HG02571 (cell line): ENCODE data around the gene METTL1.

Source experiments
- ATAC-seq: cut with Tn5 transposase; IDR thresholded peaks from one replicate; pipeline ENCODE4 v1.9.1; 2021; ENCODE audit warnings: mild to moderate bottlenecking, moderate library complexity; ENCODE audit not compliant: unreplicated experiment

Gene METTL1

DNA sequence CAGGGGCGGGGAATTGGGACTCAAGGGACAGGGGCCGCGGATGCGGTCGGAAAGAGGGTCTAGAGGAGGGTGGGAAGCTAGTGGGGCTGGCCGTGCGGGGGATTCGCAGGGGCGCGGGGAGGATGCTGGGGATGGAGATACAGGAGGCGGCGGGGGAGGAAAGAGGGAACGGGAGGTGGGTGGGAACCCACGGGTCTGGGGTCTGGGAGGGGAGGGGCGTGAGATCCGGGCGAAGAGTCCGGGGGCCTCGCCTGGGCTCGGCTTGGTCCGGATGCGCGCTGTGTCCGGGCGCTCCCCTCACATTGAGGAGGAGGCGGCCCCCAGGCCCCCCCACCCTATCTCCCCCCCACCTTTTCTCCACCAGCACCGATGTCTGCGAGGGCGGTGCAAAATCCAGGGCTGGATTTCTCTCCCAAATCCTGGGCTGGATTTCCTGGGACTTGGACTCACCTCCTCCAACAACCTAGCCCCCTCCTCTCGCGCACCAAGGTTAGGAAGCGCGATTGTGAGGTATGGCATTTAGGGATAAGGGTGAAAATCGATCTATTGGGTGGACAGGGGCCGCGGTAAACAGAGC is 33.2 kb downstream of the METTL1 start, which contains the start of gene AGAP2:
AGAP2 (minus strand) TSS at position 82 of the 577 bp plus-strand sequence. CDS start 496 bp downstream, outside the sequence.
- ATAC-seq = no peak

DNA sequence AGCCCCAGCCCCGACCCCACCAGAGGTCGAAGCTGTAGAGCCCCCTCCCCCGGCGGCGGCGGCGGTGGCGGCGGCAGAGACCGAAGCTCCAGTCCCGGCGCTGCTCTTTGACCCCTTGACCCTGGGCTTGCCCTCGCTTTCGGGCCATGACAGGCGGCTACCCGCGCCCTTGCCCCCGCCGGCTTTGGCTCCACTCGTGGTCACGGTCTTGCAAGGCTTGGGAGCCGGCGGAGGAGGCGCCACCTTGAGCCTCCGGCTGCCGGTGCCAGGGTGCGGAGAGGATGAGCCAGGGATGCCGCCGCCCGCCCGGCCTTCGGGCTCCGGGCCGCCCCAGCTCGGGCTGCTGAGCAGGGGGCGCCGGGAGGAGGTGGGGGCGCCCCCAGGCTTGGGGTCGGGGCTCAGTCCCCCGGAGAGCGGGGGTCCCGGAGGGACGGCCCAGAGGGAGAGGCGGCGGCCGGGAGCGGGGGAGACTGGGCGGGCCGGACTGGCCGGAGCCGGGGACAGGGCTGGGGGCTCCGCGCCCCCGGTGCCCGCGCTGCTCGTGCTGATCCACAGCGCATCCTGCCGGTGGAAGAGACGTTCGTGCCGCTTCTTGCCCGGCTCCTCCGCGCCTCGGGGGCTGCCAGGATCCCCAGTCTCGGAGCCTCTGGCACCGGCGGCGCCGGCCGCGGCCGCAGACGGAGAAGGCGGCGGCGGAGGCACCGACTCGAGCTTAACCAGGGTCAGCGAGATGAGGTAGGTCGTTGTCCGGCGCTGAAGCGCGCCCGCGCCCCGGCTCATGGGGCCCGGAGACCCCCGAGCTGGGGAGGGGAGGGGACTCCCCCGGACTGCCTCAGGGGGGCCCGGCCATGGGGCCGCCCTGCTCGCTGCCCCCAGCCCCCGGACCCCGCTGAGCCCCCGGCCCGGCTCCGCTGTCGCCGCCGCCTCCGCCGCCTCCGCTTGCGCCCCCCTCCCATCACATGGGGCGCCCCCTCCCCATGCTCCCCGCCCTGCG is 34.1 kb downstream of the METTL1 start:
- ATAC-seq = no peak

DNA sequence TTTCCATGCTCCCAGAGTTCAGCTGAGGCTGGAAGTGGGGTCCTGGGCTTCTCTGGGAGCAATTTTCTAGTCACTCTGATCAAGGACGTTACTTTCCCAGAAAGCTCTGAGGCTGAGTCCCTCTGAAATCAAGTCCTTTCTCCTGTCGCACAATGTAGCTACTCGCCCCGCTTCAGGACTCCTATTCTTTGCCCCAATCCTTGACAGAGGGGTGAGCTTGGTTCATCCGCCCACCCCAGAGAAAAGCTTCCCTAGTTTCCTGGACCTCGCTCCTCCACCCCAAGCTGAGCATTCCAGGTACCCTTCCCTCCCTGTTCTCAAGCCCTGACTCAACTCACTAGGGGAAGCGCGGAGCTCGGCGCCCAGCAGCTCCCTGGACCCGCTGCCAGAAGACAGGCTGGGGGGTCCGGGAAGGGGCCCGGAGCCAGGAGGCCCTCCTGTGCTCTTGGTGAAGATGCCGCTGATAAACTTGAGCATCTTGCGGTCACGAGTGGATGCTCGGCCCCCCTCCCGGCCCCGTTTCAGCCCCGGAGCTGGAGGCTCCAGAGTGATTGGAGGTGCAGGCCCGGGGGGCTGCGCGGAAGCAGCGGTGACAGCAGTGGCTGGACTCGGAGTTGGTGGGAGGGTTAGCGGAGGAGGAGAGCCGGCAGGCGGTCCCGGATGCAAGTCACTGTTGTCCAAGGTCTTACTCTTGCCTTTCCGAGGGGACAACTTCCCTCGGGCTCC is 35.0 kb downstream of the METTL1 start:
- ATAC-seq = no peak

DNA sequence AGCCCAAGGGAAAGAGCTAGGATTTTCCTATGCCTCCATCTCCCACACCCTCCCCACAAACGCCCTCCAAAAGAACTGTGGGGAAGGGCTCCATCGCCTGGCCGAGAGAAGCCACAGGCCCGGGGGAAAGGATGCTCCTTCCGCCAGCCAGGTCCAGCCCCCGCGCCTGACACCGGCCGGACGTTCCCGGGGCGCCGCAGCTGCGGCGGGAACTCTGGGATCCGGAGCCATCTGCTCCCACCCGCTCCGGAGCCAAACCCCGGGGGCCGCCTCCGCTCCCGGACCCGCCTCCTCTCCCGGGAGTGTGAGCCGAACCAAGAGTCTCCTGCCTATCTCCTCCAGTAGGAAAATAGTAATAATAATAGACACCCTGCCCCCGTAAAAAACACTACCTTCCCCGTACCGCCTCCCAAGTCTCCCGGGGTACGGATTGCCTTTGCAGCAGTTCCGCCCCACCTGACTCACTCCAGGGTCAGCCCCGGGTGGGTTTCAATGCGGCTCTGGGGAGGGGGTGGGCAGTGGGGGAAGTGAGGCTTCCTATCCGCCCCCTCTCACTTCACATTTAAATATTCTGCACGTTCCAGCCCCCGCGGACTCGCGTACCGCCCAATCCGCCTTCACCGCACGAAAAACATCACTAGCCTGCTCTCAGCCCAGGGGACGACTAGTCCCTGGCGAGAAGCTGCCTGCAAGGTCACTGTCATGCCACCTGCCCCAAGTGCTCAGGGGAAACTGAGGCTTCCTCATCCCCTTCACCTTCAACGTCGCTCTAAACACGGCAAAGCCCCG is 35.8 kb downstream of the METTL1 start:
- no peak for ATAC-seq

DNA sequence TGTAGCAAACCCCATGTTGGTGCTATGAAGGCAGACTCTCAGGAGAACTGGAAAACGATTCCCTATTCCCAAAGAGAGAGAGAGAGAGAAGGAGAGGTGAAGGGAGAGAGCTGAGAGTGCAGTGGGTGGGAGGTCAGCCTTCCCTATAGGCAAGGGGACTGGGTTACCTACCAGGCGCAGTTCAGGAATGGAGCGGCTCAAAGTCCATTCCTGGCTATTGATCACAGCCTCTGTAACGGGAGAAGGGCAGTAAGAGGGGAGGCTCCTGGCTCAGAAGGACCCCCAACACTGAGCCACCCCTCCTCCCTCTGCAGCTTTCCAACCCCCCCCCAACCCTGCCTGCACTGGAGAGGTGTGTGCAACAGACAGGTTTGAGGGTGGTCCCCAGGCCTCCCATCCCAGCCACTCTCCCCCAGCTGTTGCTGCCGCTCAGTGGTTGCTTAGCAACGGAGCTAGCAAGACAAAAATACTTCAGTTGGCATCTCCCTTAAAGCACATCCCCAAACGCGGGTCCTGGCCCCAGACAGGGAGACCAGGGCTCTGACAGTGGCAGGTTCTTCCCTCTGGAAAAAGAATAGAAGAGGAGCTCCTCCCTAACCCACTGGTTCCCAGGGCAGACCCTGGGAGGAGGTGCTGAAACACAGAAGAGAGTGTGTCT is 36.6 kb downstream of the METTL1 start:
- ATAC-seq = no peak

DNA sequence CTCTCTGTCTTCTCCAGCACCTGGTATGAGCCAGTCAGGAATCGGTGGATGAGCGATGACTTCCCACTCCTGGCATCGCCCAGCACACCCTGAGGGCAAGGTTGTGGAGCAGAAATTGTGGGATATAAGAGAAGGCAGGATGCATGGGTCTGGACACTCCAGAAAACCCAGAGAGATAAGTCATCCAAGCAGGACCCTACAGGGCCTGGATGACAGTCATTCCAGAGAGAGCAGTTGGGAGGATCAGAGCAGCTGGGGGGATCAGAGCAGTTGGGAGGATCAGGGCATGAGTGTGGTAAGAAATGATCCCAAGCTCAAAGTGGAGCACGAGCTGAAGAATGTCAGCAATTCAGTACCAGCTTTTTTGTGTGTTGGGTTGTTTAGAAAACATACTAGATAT is 37.3 kb downstream of the METTL1 start:
- no peak for ATAC-seq

DNA sequence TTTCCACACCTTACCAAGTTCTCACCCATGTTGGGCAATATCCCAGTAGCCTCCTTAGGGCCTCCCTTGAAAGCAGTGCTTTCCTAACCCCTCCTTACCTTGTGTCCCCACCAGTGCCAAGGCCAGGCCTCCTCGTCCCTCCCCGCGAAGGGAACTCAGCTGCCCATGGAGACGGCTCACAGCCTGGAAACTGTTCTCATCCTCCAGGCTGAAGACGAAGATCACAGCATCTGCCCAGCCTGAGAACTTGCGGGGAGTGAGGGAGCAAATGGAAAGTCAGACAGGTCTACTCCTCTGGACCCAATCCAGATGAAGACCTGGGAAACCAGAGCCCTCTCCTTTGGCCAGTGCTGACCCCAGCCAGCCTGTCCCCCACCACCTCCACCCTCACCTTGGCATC is 38.0 kb downstream of the METTL1 start:
- ATAC-seq = no peak

DNA sequence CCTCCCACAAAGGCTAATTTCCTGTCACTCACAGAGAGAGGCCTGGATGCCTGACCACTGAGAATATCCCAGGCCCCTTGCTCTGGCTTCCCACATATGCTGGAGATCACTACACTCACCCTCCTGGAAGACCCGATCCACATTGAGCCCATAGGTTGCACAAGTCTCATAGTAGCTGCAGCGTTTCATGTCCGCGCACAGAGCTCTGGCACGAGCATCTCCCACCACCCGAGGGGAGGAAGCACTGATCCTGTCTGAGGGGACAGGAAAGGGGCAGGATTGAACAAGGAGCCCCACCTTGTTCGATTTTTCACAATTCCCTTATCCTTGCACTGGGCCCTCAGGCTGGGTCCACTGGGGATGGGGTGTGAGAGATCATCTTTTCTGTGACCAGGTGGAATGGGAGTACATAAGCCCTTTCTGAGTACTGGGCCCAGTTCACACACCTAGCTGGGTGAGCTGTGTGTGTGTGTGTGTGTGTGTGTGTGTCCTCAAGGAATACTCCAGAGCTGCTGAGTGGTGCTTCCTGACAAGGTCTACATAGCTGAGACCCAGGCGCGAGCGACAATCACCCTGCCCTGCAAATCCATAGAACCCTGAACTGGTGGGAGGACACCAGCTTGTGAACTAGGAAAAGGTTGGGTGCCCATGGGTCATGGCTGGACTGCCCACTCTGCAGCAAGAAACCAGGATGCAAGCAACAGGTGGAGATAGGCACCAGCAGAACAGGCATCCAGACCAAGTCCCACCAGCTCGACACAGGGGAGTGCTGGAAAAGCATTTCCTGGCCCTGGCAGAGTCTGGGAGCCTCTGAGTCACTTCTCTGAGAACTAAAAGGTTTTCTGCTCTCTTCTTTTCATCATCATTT is 38.9 kb downstream of the METTL1 start:
- ATAC-seq = no peak

DNA sequence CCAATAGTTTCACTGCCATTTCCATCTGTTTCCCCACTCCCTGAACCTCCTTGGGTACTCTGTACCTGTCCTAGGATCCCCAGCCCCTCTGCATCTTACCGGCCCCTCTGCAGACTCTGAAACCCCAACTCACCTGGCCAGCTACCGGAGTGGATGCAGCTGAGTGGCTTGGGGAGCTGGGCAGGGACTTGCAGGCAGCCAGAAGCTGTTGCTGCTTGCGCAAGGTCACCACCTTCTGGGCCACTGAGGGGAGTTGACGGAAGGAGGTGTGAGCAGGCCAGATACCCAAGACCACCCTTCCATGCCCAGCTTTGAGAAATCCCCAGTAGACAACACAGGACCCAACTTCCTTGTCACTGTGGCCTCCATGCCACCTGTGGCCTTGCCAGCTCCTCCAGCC is 39.6 kb downstream of the METTL1 start:
- ATAC-seq = no peak

DNA sequence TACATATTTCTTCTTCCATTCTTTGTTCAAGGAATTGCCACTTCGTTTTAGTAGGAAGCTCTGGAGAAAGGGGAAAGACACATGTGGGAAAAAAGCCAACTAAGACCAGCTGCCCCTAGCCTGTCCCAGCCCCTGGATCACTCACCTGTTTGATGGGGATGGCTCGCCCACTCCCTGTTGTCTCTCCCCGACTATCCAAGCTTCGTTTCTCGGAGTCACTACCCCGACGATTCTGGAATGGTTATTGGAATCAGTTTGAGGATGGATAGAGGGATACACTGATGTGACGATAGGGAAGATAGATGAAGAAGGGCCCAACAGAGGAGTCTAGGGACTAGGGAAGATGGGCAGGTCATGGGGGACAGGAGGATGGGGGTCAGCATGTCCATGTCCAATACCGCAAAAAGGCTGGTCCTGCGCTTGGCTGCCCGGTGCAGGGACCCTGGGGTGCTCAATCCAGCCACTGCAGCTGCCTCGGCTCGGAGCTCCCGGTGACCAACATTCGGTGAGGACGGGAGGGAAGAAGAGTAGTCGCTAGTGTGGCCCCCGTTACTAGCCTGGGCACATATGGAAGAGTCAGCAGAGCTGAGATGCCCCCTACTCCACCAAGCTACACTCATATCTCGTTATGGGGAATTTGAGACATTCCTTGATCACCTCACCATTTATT is 40.4 kb downstream of the METTL1 start:
- no peak for ATAC-seq

DNA sequence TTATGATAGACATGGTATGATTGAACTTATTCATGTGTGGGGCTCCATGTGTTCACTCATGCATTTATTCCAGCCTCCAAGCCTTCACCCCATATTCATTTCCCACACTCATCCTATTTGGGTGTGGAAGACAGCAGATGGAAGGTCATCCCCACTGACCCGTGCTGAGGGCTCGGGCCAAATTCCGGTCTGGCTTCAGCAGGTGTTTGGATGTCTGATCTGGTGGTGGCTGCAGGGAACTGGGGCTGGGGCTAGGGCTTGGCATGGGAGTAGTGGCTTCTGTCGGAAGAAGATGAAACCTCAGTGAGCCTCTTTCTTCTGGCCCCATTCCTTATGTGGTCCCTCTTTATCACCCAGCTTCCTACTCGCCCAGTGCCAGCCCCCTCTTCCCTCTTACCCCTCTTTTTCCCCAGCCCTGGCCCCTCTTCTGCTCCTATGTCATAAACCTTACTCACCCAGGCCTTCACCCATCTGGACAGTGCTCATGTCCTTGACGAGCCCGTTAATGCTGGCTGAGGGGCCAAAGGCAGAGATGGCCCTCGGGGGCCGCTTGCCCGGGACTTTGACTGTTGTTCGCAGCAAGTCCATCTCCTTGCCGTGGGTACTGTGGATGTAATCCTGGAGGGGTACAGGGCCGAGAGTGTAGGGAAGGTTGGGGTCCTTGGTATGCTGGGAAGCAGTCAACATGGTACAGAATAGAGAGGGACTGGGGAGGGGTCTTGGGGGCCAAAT is 41.4 kb downstream of the METTL1 start:
- no peak for ATAC-seq

DNA sequence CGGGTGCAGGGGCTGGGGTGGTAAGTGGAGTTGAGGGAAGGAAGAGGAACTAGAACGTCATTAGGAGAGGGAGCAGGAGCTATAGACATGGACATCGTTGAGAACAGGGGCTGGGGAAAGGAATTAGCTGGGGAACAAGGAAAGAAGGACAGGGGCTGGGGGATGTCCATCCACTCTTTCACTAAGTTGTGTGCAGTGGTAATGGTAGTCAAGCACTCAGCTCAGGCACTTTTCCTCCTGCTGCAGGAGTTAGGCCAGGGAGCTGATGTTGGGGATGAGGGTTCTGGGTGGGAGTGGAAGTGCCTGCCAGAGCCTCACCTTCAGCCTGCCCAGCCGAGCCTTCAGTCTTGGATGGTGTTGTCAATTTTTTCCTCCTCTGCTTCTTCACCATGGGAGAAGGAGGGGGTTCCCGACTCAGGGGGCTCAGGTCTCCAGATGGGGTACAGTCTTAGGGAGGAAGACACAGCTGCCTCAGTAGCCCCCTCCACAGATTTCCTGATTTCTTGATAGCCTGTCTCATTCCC is 42.5 kb downstream of the METTL1 start:
- no peak for ATAC-seq

DNA sequence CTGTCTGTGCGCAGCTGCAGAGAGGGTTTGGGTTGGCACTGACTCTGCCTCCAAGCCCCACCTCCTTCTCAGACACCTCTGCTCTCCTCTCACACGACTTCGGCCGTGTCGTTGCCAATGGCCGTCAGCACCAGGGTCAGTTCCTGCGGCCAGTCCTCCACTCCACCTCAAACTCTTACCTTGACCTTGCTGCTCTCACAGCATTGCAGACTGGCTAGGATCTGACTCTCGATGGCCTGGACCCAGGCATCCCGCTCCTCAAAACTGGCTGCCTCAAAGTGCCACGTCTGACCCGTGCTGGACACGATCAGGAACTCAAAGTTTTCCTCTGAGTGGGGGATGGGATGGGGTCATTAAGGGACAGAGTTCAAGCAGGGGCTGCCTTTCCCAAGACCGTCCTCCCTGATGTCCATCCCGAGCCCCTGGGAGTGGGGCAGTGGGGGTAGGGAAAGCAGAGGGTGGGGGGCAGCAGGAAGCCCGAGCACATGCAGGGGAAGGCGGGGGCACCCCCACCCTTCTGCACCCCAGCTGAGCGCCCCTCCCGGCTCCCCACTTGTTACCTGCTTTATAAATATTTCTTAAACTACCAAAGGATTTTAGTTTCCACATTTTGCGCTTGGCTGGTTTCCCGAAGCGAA is 44.0 kb downstream of the METTL1 start:
- ATAC-seq = no peak

DNA sequence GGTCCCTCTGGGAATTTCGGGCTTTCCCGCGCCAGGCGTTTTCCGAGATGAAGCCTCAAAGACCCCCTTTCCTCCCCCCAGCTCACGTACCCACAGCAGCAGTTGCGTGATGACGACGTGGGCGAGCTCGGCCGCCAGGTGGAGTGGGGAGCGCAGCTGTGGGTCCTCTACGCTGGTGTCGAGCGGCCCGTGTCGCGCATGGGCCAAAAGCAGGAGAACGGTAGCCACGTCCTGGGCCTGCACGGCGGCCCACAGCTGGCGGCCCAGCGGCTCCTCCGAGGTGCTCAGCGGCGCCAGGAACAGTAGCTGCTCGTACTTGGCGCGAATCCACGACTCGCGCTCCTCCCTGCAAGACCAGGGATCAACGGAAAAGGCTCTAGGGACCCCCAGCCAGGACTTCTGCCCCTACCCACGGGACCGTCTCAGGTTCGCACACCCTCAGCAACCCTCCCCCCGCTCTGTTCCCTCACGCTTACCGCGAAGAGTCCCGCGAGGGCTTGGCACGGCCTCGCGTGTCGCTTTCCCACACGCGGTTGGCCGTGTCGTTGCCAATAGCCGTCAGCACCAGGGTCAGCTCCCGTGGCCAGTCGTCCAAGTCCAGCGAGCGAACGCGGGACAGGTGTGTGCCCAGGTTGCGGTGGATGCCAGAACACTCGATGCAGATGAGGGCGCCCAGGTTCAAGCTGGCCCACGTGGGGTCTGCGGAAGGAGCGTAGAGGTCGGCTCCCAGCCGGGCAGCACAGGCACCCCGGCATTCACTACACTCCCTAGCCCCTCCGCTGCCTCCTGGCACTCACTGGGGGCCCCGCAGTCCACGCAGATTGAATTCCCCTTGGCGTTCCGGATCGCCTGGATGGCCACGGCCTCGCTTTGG is 44.8 kb downstream of the METTL1 start:
- no peak for ATAC-seq

DNA sequence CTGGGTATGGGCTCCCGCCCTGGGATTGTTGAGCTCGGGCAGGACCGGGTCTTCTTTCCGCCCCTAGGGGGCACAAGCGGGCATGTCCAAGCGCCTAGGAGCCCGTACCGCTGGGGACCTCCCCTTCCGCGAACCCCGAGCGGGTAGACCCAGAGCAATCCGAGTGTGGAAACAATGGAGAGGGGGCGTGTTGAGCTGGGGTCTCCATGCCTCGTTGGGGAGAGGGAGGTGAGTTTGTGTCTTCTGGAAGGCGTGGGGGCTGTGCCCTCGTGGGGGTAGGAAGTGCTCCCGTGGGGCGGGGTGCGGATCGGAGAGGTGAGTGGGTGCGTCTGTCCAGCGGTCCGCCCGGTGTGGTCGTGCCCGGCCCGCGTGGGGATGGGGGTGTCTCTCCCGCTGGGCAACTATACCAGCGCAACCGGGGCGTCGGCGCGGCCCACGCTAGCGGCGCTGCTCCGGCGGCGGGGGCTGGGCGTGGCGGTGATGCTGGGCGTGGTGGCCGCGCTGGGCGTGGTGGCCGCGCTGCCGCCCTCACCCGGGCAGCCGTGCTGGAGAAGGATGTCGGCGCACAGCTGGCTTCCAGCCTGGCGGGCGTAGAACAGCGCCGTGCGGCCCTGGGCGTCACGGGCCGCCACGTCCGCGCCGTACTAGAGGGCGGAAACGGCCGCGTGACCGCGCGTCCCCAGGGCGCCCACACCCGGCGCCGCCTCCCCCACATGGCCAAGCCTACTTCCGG is 45.6 kb downstream of the METTL1 start:
- no peak for ATAC-seq

DNA sequence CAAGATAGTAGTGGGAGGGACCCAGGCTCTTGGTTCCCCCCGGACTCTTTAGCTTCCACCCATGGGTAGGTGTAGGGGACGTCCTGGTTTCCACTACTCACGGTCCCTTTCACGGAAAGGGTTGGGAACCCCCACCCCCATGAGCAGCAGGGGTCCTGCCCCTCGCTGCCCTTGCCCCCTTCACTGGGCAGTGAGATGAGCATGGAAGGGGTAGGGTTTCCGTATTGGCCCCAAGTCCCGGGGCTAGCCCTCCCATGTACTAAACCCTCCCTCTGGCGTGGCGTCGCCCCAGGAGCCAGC is 46.1 kb downstream of the METTL1 start:
- no peak for ATAC-seq
